HG03064 (cell line): Measurements from ENCODE around the gene KCNA10.

Experiments used
- ATAC-seq: cut with Tn5 transposase; IDR thresholded peaks from one replicate; pipeline ENCODE4 v1.9.1; 2021; ENCODE audit warnings: low read depth; ENCODE audit not compliant: unreplicated experiment

KCNA10 gene

GRCh38 chr1:110502402-110503151, 16.4 kb downstream of the KCNA10 start:
- ATAC-seq, result no peak

GRCh38 chr1:110501488-110502132, 17.4 kb downstream of the KCNA10 start:
- ATAC-seq, result no peak

- no peak for ATAC-seq
Measured at GRCh38 chr1:110498270-110498669, 20.7 kb downstream of the KCNA10 start.

- no peak for ATAC-seq
Measured at GRCh38 chr1:110495926-110496600, 22.9 kb downstream of the KCNA10 start.

GRCh38 chr1:110494522-110495406, 24.2 kb downstream of the KCNA10 start:
- ATAC-seq, result no peak

- no peak for ATAC-seq
Measured at GRCh38 chr1:110494036-110494435, 24.9 kb downstream of the KCNA10 start.

GRCh38 chr1:110493059-110493699, 25.8 kb downstream of the KCNA10 start:
- no peak for ATAC-seq

- ATAC-seq, result no peak
Measured at GRCh38 chr1:110492573-110492972, 26.4 kb downstream of the KCNA10 start.

- no peak for ATAC-seq
Measured at GRCh38 chr1:110490791-110491451, 28.1 kb downstream of the KCNA10 start.

- no peak for ATAC-seq
Measured at GRCh38 chr1:110489973-110490542, 28.9 kb downstream of the KCNA10 start.

GRCh38 chr1:110489406-110489805, 29.6 kb downstream of the KCNA10 start:
- no peak for ATAC-seq

GRCh38 chr1:110488867-110489266, 30.1 kb downstream of the KCNA10 start:
- ATAC-seq, result no peak

GRCh38 chr1:110488161-110488560, 30.8 kb downstream of the KCNA10 start:
- no peak for ATAC-seq

- no peak for ATAC-seq
Measured at GRCh38 chr1:110487726-110488125, 31.2 kb downstream of the KCNA10 start.

GRCh38 chr1:110485725-110486124, 33.2 kb downstream of the KCNA10 start:
- no peak for ATAC-seq

GRCh38 chr1:110484801-110485200, 34.2 kb downstream of the KCNA10 start:
- no peak for ATAC-seq

GRCh38 chr1:110483308-110483685, 35.7 kb downstream of the KCNA10 start:
- ATAC-seq, result no peak

- no peak for ATAC-seq
Measured at GRCh38 chr1:110482662-110483307, 36.2 kb downstream of the KCNA10 start.
